IMR-90 (cell line): ENCODE data around the gene TENT5C. TPM values are rescaled to one million over a fixed set of nuclear protein-coding genes. Genes with fewer than 3 reads are reported as not detected.

Source experiments
- polyA plus RNA-seq, 3 experiments: library from polyadenylated mRNA; depleted of rRNA; stranded (reverse); fragments of >200 nt; gene quantifications; 2 replicates each; pipeline ENCODE4 v1.2.3, GENCODE V29; 2012; ENCODE audit warnings: low replicate concordance in 1 of 3
- total RNA-seq: library from RNA; depleted of rRNA; stranded (reverse); fragments of >200 nt; gene quantifications from 2 replicates; pipeline ENCODE4 v1.2.3, GENCODE V29; 2012; rRNA removed

TENT5C gene
- total and polyA plus RNA-seq, 2 of the 4 experiments (the other 2 are of a cell fraction) = 1.5 to 4.1 TPM

Other genes starting within 250 kb of the TENT5C start
- gene MAN1A2, start 238.6 kb upstream of the TENT5C start, total RNA-seq = 29.4 and 60.8 TPM in 2 replicates
- 12.0 and 12.4 TPM in 2 replicates for gene MAN1A2, start 238.6 kb upstream of the TENT5C start, polyA plus RNA-seq (2012; rRNA removed)